Activated gamma-delta T cell (primary cell): Measurements from ENCODE around the gene MAP4K2.

Experiments
- DNase-seq: peaks from one replicate; lab custom pipeline; 2025; lab: John Stamatoyannopoulos, UW

Gene MAP4K2

DNA sequence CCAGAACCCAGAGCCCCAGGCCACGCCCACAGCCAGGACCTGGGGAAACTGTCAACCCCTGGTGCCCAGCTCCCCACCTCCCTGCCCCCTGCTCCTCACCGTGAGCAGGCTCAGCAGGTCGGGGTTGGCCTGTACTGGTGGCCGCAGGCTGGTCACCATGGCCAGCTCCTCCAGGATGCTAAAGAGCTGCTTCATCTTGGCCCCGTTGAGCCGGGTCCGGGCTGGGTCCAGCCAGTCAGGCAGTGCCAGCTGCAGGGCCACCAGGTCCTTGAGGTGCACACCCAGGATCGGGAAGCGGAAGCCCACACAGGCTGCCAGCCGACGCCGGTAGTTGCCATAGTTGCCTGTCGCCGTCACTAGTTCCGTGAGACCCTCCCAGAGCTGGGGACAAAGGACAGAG is 66.4 kb downstream of the MAP4K2 start:
- DNase-seq, result no peak

GRCh38 chr11:64735725-64736259 is 67.2 kb downstream of the MAP4K2 start:
- no peak for DNase-seq
